Stimulated activated CD4-positive, alpha-beta T cell treated with anti-CD3 and anti-CD28 coated beads, Interleukin-2, amount 100 ng/mL, for 48 hours (primary cell): ENCODE data around the gene CD83.

ENCODE experiments used
- DNase-seq, 2 donors: peaks; one replicate each; pipeline ENCODE4 v3.0.0-alpha.2; 2020

The CD83 gene

GRCh38 chr6:14127611-14128010, 10.0 kb downstream of the CD83 start:
- DNase-seq, result no peak

- no peak for DNase-seq
Measured at GRCh38 chr6:14128012-14128411, 10.4 kb downstream of the CD83 start.

- no peak for DNase-seq
Measured at GRCh38 chr6:14128746-14129145, 11.2 kb downstream of the CD83 start.

- no peak for DNase-seq
Measured at GRCh38 chr6:14129575-14129974, 12.0 kb downstream of the CD83 start.

- no peak for DNase-seq
Measured at GRCh38 chr6:14130435-14131075, 13.0 kb downstream of the CD83 start.

- no peak for DNase-seq
Measured at GRCh38 chr6:14131579-14131978, 14.0 kb downstream of the CD83 start.

GRCh38 chr6:14132244-14132920, 14.8 kb downstream of the CD83 start:
- no peak for DNase-seq

- DNase-seq, result no peak
Measured at GRCh38 chr6:14132921-14133275, 15.3 kb downstream of the CD83 start.

- DNase-seq, result no peak
Measured at GRCh38 chr6:14134211-14134910, 16.8 kb downstream of the CD83 start.

GRCh38 chr6:14135893-14136539, 18.4 kb downstream of the CD83 start:
- no peak for DNase-seq

GRCh38 chr6:14138701-14139215, 21.2 kb downstream of the CD83 start:
- DNase-seq, result no peak

GRCh38 chr6:14141351-14142062, 23.9 kb downstream of the CD83 start:
- DNase-seq, result no peak

GRCh38 chr6:14142063-14142450, 24.5 kb downstream of the CD83 start:
- no peak for DNase-seq

GRCh38 chr6:14142511-14143223, 25.1 kb downstream of the CD83 start:
- DNase-seq, result no peak

- DNase-seq, result no peak
Measured at GRCh38 chr6:14143305-14143704, 25.7 kb downstream of the CD83 start.

- DNase-seq, result peak; percentile 77 to 82
Measured at GRCh38 chr6:14144678-14145113, 27.1 kb downstream of the CD83 start.

- DNase-seq, result no peak
Measured at GRCh38 chr6:14146506-14147096, 29.0 kb downstream of the CD83 start.

GRCh38 chr6:14147891-14148290, 30.3 kb downstream of the CD83 start:
- DNase-seq, result no peak

GRCh38 chr6:14148471-14148870, 30.9 kb downstream of the CD83 start:
- DNase-seq, result no peak

- DNase-seq, result no peak
Measured at GRCh38 chr6:14149053-14149738, 31.6 kb downstream of the CD83 start.

GRCh38 chr6:14149739-14150130, 32.2 kb downstream of the CD83 start:
- DNase-seq, result no peak
